ENCODE results near the gene AKAP7. TPM values are rescaled to one million over a fixed set of nuclear protein-coding genes. Genes with fewer than 3 reads are reported as not detected.

AKAP7 gene
- total and polyA plus RNA-seq, 2 donors (not counting 3 experiments of a cell fraction or from before 2014, with no cell fraction given): 0.76 to 3.3 TPM

DNA sequence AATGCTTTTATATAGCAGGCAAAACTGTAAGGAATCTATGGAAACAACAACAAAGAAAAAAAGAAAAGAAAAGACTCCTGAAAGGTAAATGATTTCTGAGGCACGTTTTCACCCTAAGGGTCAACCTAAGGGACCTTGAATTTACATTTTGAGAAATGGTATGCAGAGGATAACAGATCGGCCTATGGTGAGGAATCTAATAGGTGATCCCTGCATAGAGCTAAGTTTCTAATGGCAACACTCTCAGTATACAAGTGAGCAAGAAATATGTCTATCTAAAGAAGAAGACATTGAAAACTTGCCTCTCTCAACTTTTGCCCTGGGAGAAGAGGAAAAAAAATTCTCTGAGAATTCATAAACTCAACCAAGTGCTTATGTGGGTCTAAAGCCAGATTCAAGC is 18.9 kb upstream of the AKAP7 start:
- Histone ChIP-seq H3K27ac (ENCODE audit: insufficient read depth, low read depth, low read length) (no peak overlapping the region), H3K4me3 (replicated peaks in 1 of 3; ENCODE audit: insufficient read depth in 1 of 3, low read depth in 1 of 3, low read length in 3 of 3) (no peak overlapping the region), H3K9me3 (replicated peaks; ENCODE audit: control insufficient read depth, insufficient read depth, low read length) (no peaks in the 10 kb centered on the region), H3K27me3 (ENCODE audit: control insufficient read depth in 2 of 2, insufficient read depth in 2 of 2, low read length in 2 of 2) (no peaks in the 10 kb centered on the region), H3K36me3 (ENCODE audit: control insufficient read depth in 2 of 2, extremely low read depth in 1 of 2, insufficient read depth in 2 of 2, low read length in 2 of 2) (no peaks in the 10 kb centered on the region), H4K20me1 (replicated peaks; ENCODE audit: control insufficient read depth, extremely low read depth, insufficient read depth, low read length) (no peaks in the 10 kb centered on the region), H3K79me2 (ENCODE audit: control insufficient read depth, insufficient read depth, low read length) (no peaks in the 10 kb centered on the region), H3K4me1 (ENCODE audit: control insufficient read depth, extremely low read depth, insufficient read depth, low read length) (no peaks in the 10 kb centered on the region), H3K4me2 (ENCODE audit: insufficient read depth, low read length) (no peak overlapping the region), H3K9ac (replicated peaks; ENCODE audit: extremely low read depth, insufficient read depth, low read length) (no peak overlapping the region), H3K9me1 (replicated peaks; ENCODE audit: control insufficient read depth, extremely low read depth, insufficient read depth, low read length) (no peaks in the 10 kb centered on the region), H2AFZ (ENCODE audit: low read depth, low read length) (no peak overlapping the region)
- no peak for DNase-seq (ENCODE audit: low read depth, low spot score)
- ChIA-PET CTCF (interaction anchor here (0.8 to 10.1 kb wide), 41 partner anchors 9 to 794 kb away, joined by 3 to 436 read pairs (median 5); partner anchors contain the start of genes AKAP7 and EPB41L2), POLR2A (no interaction called here)
- dilution Hi-C loops (cut with MboI; ENCODE audit: extremely low pct_ligation_motif_present, low sequenced_read_pairs): no loop called here
- intact Hi-C loops (cut with micrococcal nuclease): loop anchor here (1.0 to 5.0 kb wide), 6 partner anchors 53 to 416 kb away; partner anchors contain the start of gene EPB41L2
- no peak for TF ChIP-seq FOS (IDR thresholded peaks at IDR 0.05; ENCODE audit: borderline replicate concordance, insufficient read depth, low read length)
- TF ChIP-seq GATA2 (IDR thresholded peaks at IDR 0.05; ENCODE audit: insufficient read depth, insufficient read length, low read depth, low read length): no peak
- TF ChIP-seq, protein P1, sequence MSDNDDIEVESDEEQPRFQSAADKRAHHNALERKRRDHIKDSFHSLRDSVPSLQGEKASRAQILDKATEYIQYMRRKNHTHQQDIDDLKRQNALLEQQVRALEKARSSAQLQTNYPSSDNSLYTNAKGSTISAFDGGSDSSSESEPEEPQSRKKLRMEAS (IDR thresholded peaks at IDR 0.05; ENCODE audit: insufficient read depth, insufficient read length): no peak
- TF ChIP-seq JUN (IDR thresholded peaks at IDR 0.05; ENCODE audit: borderline replicate concordance, insufficient read depth, insufficient read length, low read depth): no peak
- TF ChIP-seq EZH2 (IDR thresholded peaks at IDR 0.05; ENCODE audit: borderline replicate concordance, low read depth, low read length, severe bottlenecking): no peak
- TF ChIP-seq POLR2A (IDR thresholded peaks at IDR 0.05; ENCODE audit: low read depth, low read length): no peak
- no peak for TF ChIP-seq POLR2AphosphoS5 (IDR thresholded peaks at IDR 0.05; ENCODE audit: insufficient read depth, low read depth, low read length)
- TF ChIP-seq, protein P2, sequence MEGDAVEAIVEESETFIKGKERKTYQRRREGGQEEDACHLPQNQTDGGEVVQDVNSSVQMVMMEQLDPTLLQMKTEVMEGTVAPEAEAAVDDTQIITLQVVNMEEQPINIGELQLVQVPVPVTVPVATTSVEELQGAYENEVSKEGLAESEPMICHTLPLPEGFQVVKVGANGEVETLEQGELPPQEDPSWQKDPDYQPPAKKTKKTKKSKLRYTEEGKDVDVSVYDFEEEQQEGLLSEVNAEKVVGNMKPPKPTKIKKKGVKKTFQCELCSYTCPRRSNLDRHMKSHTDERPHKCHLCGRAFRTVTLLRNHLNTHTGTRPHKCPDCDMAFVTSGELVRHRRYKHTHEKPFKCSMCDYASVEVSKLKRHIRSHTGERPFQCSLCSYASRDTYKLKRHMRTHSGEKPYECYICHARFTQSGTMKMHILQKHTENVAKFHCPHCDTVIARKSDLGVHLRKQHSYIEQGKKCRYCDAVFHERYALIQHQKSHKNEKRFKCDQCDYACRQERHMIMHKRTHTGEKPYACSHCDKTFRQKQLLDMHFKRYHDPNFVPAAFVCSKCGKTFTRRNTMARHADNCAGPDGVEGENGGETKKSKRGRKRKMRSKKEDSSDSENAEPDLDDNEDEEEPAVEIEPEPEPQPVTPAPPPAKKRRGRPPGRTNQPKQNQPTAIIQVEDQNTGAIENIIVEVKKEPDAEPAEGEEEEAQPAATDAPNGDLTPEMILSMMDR (IDR thresholded peaks at IDR 0.05; ENCODE audit: extremely low read depth in 1 of 2, insufficient read depth in 1 of 2, low read depth in 1 of 2, low read length in 2 of 2): no peak
- no peak for TF ChIP-seq MYC (IDR thresholded peaks at IDR 0.05; ENCODE audit: low read depth, low read length)
- no peak for FAIRE-seq
- BruUV-seq (replicated peaks): no TSS peak
